HG03103 (cell line): ENCODE data around the gene TEPSIN.
"Not testable (repeated sequence)": the region's sequence is repeated elsewhere in the genome, so short reads cannot be mapped to it uniquely, and the experiment has no call there.

Experiments
- ATAC-seq: cut with Tn5 transposase; IDR thresholded peaks from one replicate; pipeline ENCODE4 v1.9.1; 2021; ENCODE audit warnings: low read depth; ENCODE audit not compliant: unreplicated experiment

Gene TEPSIN

DNA sequence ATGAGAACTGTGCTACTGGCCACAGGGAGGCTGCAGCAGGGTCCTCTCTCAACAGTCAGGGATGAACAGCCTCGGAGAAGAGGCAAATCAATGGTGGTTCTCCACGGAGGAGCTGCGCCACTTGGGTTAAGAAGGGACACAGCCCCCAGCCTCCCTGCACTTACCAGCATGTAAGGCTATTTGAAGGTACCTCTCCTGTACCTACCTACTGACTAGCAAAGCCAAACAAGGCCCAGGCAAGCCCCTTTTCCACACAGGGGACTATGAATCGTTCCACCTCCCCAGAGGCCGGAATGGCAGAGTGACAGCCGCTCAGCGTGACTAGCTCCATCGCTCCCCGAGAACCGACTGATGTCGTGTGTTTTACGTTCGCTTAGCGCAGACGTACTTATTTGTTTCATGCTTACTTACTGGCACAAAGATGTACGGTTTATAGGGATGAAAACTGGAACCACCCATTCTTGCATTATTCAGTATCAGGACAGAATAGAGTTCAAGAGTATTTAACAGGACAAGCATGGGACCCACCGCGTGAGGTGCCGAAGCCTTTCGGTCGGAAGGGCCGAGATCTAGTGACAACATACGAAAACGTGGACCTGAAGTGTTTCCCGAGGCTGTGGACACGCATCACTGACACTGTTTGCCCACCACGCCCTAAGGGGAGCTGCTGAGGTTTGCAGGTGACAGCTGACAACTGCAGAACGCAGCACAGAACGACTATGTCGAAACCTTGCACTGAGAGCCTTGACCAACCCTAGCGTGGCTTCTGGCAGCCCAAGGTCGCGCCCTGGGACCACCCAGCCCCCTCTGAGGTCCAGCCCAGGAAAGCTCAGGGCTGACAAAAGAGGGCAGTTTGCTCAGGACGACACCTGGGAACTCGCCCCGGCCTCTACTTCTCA is 1.0 kb downstream of the TEPSIN start:
- ATAC-seq: no peak

DNA sequence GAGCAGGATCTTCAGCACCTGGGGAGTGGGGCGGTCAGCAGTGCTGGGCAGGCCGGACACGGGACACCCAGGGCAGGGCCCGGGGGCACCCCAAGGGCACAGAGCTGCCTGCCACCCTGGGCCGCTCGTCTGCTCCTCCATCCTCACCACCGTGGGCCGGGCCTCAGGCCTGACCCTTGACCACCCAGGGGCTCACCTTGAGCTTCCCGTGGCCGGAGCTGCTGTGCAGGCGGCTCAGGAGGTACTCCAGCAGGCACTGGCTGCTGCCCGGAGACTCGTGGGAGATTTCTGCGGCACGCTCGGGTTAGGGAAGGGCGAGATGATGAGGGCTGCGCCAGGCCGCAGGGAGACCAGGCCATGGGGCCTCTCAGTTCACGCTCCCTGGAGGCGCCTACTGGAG is 2.1 kb downstream of the TEPSIN start:
- no peak for ATAC-seq

DNA sequence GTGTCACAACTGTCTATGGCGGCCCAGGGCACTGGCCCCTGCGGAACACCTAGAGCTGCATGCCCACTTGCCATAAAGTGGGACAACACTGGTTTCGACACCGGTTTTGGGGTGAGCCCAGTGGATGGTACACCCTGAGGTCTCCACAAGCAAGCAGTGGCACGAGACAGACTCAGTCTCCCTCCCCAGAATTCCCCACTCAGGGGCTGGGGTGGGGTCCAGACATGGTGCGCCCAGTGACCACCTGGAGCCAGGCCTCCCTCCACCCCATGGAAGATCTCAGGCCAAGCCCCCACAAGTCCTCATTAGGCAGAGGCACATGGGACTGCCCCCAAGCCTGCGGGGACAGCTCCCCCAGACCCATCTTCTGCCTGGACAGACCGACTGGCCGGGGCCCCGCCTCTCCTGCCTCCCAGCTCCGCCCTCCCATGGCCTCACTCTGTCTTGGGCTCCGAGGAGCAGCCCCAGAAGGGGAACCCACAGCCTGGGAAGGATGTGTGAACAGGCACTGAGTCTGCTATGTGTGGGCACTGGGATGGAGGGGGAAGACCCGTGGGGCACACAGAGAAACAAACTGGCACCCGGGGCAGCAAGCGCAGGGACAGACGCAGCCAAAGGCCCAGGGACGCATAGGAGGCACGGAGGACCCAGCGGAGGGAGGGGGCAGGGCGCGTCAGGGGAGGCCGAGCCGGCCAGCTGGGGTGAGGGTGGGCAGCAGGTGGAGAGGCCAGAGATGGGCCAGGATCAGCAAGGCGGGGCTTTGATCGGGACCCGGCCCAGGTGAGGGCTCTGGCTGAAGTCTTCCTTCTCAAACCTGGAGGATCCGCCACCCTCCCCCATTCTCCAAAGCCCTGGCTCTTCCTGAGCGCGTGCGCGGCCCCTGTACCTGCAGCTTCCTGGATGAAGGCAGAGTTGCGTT is 2.8 kb downstream of the TEPSIN start:
- no peak for ATAC-seq

DNA sequence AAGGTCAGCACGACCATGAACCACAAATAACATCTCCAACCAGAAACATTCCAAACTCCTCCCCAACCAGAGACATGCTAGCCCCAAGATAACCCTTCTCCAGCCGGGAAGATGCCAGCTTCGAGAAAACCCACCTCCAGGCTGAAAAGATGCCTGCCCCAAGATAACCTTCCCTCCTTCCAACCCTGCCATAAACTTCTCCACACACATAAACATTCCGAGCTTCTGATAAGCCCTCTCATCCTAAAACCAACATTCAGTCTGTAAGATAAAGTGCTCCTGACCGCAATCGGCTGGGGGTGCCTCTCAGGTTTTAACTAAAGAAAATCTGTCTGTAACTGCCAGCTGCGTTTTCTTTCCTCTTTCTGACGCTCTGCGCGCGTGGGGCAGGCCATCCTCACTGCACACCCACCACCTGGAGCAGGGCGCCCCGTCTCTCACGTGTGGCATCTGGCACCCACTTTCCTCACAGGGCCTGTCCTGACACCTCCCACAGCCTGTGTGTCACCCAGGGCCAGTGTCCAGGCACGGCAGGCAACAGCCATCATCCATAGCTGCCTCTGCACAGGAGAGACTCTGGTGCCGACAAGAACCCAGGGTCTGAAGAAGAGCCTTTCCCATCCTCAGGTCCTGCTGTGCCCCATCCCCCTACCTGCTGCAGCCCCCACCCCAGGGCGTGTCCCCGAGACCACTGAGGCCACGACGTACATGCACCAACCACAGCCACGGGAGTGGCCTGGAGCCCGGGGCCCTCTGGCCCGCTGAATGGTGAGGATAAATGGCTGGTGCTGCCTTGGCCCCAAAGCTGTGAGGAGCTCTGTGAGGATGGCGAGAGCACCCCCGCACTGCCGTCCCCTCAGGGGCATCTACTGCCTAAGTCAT is 3.7 kb downstream of the TEPSIN start:
- no peak for ATAC-seq

DNA sequence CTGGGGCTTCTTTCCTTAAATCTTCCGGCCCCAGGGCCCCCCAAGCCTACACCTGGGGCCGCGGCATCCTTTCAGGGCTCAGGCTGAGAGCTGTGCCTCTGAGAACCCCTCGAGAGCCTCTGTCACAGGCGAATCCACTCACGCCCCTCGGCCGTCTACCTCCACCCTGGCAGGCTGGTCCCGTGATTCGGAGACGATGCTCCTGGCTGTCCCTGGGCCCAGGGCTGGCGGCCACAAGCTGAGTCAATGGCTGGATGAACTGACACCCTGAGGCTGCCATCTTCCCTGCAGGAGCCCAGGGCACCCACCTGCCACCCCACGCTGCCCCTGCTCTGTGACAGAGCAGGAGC is 4.4 kb downstream of the TEPSIN start:
- no peak for ATAC-seq

DNA sequence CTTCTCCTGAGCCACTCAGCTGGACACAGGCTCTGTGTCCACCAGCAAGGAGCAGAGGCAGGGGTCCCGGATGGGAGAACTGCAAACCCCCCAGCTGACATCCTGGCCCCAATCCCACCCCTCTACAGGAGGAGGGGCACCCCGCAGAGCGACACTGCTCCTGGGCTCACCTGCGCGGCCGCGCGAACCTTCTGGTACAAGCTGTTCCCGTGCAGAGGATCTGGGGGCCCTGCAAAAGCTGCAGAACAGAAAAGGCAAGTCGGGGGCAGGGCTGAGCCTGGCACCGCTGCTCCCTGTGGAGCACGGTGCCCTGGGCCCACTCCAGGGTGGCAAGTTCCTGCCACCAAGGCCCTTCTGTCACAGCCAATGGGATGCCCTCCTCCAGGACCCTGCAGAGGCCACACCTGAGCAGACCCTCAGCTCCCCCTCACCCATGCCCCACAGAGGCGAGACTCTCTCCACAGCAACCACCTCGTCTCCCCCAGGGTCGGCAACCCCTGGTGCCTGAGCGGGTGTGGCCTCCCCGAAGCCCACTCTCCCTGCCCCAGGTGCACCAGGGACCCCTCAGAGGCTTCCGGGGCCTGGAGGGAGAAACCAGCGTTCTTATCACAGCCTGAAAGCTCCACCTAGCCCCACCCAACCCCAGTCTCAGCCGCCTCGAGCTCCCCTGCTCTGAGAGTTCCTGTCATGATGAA is 4.9 kb downstream of the TEPSIN start:
- no peak for ATAC-seq

DNA sequence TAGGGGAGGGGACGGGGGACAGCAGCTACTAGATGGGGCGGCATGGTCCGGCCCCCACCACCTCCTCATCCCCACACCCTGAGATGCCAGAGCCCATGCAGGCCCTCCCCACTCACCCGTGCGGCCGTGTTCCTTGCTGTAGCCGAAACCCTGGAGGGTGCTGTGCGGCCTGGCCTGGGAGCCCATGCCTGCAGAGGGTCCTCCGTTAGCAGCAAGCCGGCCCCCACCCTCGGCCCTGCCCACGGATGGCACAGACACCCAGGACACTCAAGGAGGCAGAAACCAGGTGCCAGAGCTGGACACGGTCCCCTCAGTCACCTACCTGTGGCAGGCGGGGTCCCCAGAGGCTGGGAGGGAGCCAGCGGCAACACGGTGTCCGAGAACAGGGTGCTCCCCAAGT is 5.5 kb downstream of the TEPSIN start:
- no peak for ATAC-seq

DNA sequence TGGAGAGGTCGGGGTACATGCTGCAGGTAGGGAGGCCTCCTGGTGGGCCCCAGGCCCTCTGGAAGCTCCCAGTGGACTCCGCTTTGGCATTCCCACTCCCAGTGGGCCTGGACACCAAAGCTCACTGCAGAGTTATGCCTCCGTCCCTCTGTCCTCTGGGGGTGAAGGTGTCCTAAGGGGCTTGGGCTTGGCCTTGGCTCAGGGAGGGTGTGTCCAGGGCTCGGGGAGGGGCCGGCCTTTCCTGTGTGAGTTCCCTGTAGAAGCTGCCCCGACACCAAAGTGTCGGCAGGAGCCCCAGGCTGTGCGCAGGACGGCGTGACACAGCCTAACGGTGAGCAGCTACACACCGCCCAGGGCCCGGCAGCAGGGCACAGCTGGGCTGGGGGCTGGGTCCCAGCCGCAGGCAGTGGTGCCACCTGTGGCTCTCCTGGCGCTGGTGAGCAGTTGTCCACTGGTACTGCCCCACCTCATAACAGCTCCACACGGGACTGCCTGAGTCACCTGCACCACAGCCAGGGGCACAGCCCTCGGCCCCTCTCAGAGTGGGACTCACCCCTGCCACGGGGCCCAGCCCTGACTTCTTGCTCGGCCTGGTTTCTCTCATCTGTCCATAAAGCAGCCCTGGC is 6.1 kb downstream of the TEPSIN start:
- no peak for ATAC-seq

DNA sequence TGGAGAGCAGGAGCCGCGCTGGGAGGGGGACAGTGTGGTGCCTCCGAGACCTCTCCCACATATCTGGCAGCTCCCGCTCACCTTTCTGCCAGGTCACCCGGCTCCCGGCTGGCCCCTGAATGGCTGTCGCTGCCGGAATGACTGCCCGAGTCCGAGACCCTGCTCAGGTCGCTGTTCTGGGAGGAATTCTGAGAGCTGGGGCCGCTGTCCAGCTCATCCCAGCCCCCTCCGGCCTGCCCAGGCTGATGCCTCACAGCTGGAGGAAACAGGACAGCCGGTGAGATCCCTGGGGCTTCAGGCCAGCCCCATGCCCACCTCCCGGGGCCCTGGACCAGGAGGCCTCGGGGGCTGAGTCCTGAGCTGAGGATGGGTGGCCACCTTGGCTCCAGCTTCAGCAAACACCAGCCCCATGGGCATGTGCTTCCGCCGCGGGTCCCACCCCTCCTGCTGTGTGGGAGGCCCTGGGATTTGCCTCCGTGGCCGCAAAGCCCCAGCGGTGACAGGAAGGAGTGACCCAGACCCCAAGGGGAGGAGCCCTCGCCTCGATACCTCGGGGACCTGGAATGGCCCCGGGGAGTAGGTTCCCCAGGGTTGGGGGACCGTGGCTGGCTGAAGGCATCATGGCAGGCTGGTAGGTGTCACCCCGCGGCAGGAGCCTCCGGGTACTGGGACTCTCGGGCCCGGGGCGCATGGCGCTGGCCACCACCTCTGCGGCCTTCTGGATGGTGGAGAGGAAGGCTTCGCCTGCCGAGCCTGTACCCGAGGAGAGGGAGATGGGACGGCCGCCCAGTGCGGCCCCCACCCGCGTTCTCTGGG is 6.9 kb downstream of the TEPSIN start:
- no peak for ATAC-seq

DNA sequence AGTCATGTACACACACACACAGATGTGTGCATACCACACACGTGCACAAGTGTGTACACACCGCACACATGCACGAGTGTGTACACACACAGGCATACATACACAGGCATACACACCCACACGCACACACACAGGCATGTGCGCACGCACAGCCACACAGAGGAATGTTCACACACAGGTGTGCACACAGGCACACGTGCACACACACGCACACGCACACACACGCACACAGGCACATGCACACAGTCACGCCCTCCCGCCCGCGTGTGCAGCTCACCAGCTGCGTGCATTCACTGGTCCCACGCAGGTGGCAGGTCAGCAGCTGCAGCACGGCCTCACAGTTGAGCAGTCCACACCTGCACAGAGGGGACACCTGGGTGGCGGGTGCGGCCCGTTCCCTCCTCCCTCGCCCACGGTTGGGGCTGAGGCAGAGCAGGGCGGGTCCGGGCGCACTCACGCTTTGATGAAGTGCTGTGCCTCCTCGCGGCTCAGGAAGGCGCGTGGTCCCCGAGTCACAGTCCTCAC is 7.7 kb downstream of the TEPSIN start:
- ATAC-seq: no peak

DNA sequence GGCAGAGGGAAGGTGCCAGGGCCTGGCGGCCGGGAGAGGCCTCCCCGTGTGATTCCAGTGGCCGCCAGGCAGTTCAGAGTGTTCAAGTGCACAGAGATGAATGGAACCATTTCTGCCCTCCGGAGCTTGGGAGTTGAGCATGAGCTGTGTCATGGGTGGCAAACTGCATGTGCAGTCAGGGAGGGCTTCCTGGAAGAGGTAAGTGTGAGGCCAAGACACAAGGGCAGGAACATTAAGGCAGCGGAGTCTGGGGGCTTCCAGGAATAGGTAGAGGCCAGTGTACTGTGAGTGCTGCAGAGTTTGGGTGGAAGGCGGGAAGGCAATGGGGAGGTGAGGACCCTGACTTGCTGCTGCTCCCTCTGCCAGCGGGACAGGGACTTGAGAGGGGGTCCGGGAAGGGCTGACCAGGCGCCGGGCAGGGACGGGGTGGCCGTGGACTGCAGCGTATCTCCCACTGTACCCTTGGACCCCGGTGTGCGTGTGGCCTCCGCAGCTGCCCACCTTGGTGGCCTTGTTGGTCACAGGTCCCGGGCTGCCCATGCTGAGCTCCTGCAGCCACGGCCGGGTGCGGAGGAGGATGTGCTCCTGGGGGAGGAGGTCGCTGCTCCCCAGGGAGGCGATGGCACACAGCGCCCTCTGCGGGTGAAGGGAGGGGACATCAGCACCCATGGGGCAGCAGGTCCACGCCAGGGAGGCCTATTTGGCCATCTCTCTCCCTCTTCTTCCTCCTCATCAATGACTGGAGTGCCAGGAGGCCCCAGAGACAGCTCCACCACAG is 8.6 kb downstream of the TEPSIN start:
- no peak for ATAC-seq

DNA sequence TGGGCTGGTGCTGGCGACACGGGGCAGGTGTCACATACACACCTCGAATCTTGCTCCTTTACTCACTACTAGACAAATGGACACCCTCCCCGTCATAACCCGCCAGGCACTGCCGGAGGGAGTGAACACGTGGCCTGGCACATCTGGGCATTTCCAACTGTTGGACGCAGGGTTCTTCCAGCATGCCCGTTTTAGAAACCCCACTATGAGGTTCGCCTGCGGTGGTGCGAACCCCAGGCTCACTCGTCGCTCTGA is 9.3 kb downstream of the TEPSIN start:
- ATAC-seq: no peak

DNA sequence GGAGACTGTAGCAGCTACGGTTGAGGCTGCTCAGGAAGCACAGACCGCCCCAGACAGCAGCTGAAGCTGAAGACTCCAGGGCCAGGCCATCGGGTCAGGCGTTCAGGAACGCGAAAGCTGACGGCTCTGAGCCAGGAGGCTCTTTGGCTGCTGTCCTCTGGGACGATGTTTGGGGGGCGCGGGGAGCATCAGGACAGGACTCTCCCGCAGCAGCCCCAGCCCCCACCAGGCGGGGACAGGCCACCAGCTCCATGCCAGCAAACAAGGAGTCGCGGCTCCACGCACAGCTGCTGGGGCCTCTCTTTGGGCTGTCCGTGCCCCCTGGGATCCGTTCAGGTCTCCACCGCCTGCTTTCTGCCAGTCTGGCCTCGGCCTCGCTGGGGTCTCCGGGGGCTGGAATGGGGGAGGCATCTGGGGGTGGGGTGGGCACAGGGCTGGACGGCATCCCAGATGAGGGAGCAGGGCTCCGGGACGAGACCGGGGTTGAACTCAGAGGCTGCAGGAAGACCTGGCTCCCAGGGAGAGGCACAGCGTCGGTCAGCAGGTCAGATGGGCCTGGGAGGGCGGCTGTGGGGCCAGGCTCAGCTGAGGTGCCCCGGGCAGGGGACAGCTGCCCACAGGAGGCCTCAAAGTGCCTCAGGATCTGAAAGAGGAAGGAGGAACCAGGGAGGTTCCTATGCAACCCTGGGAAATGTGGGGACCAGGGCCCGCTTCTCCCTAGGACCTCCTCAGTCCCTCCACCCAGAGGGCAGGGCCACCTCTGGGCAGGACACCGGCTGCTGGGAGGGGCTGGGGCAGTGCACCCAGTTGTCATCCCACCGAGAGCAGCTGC is 9.8 kb downstream of the TEPSIN start:
- ATAC-seq: no peak

DNA sequence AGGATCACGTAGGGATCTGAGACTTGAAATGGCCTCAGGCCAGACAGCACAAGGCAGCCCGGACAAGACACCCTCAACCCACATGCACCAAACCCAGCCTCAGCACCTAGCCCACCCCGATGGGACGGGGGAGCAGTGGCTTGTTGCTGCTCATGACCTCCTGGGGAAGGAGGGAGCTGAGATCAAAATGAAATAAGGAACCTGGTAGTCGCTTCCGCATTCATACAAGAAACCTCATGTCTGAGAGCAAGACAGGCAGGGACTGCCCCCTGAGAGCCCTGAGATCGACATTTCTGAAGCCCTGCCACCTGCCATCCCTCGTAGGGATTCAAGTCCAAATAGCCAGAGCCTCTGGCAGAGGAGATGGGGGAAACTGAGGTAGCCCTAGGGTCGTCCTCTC is 10.4 kb downstream of the TEPSIN start:
- ATAC-seq: no peak

DNA sequence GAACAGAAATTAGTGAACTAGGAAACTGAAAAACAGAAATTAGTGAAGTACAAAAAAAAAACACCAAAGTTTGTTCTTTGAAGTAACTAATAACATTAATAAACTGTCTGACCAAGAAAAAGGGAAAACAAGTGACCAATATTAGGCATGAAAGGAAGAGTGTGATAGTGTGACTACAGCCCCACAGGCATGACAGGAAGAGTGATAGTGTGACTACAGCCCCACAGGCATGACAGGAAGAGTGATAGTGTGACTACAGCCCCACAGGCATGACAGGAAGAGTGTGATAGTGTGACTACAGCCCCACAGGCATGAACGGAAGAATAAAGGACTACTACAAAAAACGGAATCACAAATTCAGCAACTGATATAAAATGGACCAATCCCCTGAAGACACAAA is 11.2 kb downstream of the TEPSIN start:
- not testable (repeated sequence) for ATAC-seq

DNA sequence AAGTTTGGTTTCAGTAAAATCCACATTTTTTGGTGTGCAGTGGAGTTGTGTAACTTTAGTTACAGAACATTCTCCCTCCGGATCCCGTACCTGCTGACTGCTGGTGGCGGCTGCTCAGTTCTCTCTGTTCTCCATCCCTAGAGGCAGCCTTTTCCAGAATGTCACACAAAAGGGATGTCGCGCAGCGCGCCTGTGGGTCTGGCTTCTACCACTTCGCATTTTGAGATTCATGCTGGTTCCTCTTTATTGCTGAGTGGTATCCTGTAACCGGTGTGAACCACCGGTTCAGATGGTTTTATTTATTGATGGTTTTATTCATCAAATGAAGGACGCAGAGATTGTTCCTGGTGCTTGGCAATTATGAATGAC is 15.1 kb downstream of the TEPSIN start:
- ATAC-seq: no peak
